ENCODE measurements around the gene SPINT4. TPM values are rescaled to one million over a fixed set of nuclear protein-coding genes. Genes with fewer than 3 reads are reported as not detected.
"Not testable (repeated sequence)": the region's sequence is repeated elsewhere in the genome, so short reads cannot be mapped to it uniquely, and the experiment has no call there.

SPINT4 gene
- not detected for total RNA-seq
- long read RNA-seq = 0 reads

DNA sequence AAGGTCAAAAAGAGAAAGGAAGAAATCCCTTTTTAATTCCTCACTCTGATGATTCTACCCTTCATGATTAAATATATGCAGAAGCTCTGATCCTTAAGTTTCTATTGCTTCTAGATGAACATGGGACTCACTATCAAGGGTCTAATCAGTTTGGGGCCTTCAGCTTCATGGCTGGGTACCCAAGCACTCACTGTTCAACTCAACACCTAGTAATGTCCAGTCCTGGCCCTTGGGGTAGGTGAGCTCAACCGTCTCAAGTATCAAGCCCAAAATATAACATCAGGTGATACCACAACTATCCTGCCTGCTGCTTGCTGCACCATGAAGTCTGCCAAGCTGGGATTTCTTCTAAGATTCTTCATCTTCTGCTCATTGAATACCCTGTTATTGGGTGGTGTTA lies at the start of gene SPINT4:
Gene SPINT4 (plus strand): TSS at position 301 of the 400 bp plus-strand sequence. CDS start 21 bp downstream, at position 322.
- intact Hi-C loops (cut with DNase I) = no loop called here
- peaks cover 0 to 7% (median 0%) of the 10 kb centered on the region in 4 donors for H3K4me1 ChIP-seq

DNA sequence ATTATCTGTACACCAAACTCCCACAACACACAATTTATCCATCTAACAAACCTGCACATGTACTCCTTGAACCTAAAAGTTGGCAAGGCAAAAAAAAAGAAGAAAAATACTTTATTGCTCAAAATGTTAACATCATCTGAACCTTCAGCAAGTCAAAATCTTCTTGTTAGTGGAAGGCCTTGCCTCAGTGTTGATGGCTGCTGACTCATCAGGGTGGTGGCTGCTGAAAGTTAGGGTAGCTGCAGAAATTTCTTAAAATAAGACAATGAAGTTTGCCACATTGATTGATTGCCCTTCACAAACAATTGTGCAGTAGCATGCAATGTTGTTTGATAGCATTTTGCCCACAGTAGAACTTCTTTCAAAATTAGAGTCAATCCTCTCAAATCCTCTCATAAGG lies 49.4 kb upstream of the SPINT4 start:
- no peak overlapping the region for H3K27ac ChIP-seq
- intact Hi-C loops (cut with DNase I) = no loop called here
- H3K4me3 ChIP-seq = no peak overlapping the region
- no peak for DNase-seq
- TF ChIP-seq, protein P1, sequence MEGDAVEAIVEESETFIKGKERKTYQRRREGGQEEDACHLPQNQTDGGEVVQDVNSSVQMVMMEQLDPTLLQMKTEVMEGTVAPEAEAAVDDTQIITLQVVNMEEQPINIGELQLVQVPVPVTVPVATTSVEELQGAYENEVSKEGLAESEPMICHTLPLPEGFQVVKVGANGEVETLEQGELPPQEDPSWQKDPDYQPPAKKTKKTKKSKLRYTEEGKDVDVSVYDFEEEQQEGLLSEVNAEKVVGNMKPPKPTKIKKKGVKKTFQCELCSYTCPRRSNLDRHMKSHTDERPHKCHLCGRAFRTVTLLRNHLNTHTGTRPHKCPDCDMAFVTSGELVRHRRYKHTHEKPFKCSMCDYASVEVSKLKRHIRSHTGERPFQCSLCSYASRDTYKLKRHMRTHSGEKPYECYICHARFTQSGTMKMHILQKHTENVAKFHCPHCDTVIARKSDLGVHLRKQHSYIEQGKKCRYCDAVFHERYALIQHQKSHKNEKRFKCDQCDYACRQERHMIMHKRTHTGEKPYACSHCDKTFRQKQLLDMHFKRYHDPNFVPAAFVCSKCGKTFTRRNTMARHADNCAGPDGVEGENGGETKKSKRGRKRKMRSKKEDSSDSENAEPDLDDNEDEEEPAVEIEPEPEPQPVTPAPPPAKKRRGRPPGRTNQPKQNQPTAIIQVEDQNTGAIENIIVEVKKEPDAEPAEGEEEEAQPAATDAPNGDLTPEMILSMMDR (IDR thresholded peaks at IDR 0.05) = no peak
- TF ChIP-seq POLR2A (IDR thresholded peaks at IDR 0.05) = no peak
- H3K36me3 ChIP-seq = no peaks in the 10 kb centered on the region
- peaks cover 0 to 4% of the 10 kb centered on the region in 2 donors for H3K27me3 ChIP-seq
- no peaks in the 10 kb centered on the region for H3K9me3 ChIP-seq
- no peak for ATAC-seq
- H3K4me1 ChIP-seq = no peaks in the 10 kb centered on the region

More for the DNA sequence above, at the start of gene SPINT4:
- Histone ChIP-seq H3K9me3 (no peaks in the 10 kb centered on the region), H3K27me3 (no peaks in the 10 kb centered on the region), H3K27ac (no peak within 1 kb of the TSS), H3K36me3 (no peaks in the 10 kb centered on the region), H3K4me3 (no peak within 1 kb of the TSS)
- TF ChIP-seq, protein P1 (IDR thresholded peaks at IDR 0.05) = no peak
- no peak for TF ChIP-seq POLR2A (IDR thresholded peaks at IDR 0.05)
- DNase-seq (no peak), ATAC-seq (no peak)
- 90% methylated on average over 1 of the region's 1 CpG for WGBS (ENCODE audit: insufficient coverage, low coverage, low lambda C conversion rate, missing lambda C conversion rate)

DNA sequence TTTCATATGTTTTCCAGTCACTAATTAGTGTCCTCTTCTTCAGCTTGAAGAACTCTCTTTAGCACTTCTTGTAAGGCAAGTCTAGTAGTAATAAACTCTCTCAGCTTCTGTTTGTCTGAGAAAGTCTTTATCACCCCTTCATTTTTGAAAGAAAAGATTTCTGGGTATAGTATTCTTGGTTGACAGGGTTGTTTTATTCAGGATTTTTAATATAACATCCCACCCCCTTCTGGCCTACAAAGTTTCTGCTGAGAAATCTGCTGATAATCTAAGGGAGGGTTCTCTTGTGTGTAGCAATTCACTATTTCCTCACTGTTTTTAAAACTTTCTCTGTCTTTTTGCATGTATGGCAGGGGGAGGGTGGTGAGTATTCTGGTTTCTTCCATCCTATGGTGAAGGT lies 42.5 kb upstream of the SPINT4 start:
- H3K4me3 ChIP-seq = no peak overlapping the region
- intact Hi-C loops (cut with DNase I) = no loop called here
- DNase-seq (no peak), ATAC-seq (no peak)
- H3K36me3 ChIP-seq = no peaks in the 10 kb centered on the region
- no peaks in the 10 kb centered on the region for H3K4me1 ChIP-seq
- H3K27ac ChIP-seq = no peak overlapping the region
- no peaks in the 10 kb centered on the region for H3K27me3 ChIP-seq
- H3K9me3 ChIP-seq = no peaks in the 10 kb centered on the region
- TF ChIP-seq, protein P1 (IDR thresholded peaks at IDR 0.05) = no peak
- TF ChIP-seq POLR2A (IDR thresholded peaks at IDR 0.05) = no peak

DNA sequence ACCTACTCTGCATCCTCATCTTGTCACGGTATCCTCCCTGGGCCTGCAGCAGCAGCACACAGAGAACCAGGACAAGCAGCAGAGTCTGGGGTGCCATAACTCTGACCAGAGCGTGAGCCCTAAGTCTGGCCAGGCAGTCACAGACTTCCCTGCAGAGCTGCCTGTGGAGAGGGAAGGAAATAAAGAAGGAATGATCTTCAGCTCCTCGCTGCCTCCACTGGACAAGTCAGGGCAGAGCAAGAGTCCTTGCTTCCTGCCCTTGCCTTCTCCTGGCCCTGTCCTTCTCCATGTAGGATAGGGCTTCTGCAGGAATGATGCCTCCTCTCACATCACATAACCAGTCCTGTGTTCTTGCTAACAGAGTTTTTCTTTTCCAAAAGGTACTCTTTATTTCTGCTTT lies 36.3 kb upstream of the SPINT4 start:
- no peak for ATAC-seq

DNA sequence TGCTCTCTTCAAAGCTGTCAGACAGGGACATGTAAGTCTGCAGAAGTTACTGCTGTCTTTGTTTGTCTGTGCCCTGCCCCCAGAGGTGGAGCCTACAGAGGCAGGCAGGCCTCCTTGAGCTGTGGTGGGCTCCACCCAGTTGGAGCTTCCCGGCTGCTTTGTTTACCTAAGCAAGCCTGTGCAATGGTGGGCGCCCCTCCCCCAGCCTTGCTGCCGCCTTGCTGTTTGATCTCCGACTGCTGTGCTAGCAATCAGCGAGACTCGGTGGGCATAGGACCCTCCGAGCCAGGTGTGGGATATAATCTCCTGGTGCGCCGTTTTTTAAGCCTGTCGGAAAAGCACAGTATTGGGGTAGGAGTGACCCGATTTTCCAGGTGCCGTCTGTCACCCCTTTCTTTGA lies 28.8 kb upstream of the SPINT4 start:
- H3K36me3 ChIP-seq; H3K4me3 ChIP-seq; H3K27ac ChIP-seq; H3K9me3 ChIP-seq; intact Hi-C loops (cut with DNase I); H3K27me3 ChIP-seq; ATAC-seq; H3K4me1 ChIP-seq; DNase-seq: not testable (repeated sequence)
- WGBS (ENCODE audit: insufficient coverage, low coverage, low lambda C conversion rate, missing lambda C conversion rate) = 100% methylated on average over 2 of the region's 12 CpGs

More for the DNA sequence above, 36.3 kb upstream of the SPINT4 start:
- no peak for DNase-seq
- H3K36me3 ChIP-seq = no peaks in the 10 kb centered on the region
- intact Hi-C loops (cut with DNase I) = no loop called here
- H3K27ac ChIP-seq = no peak overlapping the region
- H3K27me3 ChIP-seq = no peaks in the 10 kb centered on the region
- WGBS (ENCODE audit: insufficient coverage, low coverage, low lambda C conversion rate, missing lambda C conversion rate) = 43% methylated on average over 1 of the region's 3 CpGs
- no peak overlapping the region for H3K4me3 ChIP-seq
- H3K4me1 ChIP-seq = no peaks in the 10 kb centered on the region
- no peak for TF ChIP-seq POLR2A (IDR thresholded peaks at IDR 0.05)
- TF ChIP-seq, protein P1 (IDR thresholded peaks at IDR 0.05) = no peak
- no peaks in the 10 kb centered on the region for H3K9me3 ChIP-seq
